ENCODE results near the gene PCDH9. TPM values are rescaled to one million over a fixed set of nuclear protein-coding genes. Genes with fewer than 3 reads are reported as not detected.
"Not testable (repeated sequence)": the region's sequence is repeated elsewhere in the genome, so short reads cannot be mapped to it uniquely, and the experiment has no call there.

PCDH9 gene
- total RNA-seq, 1 donor from 2014 or later, result 29.7 TPM

DNA sequence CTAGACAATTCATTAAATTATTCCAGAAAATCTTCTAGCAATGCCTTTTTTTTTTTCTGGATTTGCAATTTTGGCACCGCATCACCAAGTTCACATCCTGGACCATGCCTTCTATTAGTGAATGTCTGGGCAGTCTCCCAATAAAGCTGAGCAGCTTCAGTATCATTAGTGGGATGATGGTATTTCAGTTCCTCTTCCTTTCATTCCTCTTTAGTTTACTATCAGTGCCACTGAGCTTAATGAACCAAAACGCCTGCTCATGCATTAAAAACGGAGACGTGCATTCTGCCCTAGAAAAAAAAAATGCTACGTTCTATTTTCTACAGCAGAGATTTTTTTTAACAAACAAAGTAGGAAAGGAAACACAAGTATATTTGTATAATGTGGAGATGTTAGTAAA lies 343.0 kb downstream of the PCDH9 start:
- no peak for DNase-seq (ENCODE audit: low spot score in 2 of 2, unreplicated experiment in 2 of 2)
- TF ChIP-seq, protein P1, sequence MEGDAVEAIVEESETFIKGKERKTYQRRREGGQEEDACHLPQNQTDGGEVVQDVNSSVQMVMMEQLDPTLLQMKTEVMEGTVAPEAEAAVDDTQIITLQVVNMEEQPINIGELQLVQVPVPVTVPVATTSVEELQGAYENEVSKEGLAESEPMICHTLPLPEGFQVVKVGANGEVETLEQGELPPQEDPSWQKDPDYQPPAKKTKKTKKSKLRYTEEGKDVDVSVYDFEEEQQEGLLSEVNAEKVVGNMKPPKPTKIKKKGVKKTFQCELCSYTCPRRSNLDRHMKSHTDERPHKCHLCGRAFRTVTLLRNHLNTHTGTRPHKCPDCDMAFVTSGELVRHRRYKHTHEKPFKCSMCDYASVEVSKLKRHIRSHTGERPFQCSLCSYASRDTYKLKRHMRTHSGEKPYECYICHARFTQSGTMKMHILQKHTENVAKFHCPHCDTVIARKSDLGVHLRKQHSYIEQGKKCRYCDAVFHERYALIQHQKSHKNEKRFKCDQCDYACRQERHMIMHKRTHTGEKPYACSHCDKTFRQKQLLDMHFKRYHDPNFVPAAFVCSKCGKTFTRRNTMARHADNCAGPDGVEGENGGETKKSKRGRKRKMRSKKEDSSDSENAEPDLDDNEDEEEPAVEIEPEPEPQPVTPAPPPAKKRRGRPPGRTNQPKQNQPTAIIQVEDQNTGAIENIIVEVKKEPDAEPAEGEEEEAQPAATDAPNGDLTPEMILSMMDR (IDR thresholded peaks at IDR 0.05; ENCODE audit: unreplicated experiment), result no peak
- Mint-ChIP-seq H3K27me3 (ENCODE audit: low read depth) (no peaks in the 10 kb centered on the region), H3K36me3 (no peaks in the 10 kb centered on the region), H3K9me3 (peaks cover 4% of the 10 kb centered on the region), H3K4me3 (no peak overlapping the region), H3K4me1 (peaks cover 12% of the 10 kb centered on the region), H3K27ac (no peak overlapping the region)

DNA sequence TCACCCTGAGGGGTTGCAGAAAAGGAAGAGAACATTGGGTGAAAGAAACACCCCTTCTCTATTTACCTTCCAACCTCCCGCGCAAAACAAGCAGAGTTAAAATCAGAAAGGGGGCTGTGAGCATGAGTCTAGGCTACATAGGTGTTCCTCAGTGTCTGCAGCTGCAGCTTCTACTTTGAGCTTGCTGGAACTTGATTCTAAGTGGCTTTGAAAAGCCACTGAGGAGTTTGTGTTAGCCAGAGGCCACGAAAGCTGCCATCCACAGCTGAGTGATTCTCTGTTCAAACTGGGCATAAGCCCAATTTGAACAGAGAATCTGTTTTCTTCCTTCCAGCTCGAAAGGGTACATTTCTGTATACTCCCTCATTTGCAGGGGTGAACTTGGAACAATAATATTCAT lies 343.9 kb downstream of the PCDH9 start:
- H3K27me3 Mint-ChIP-seq (ENCODE audit: low read depth), result no peaks in the 10 kb centered on the region
- TF ChIP-seq, protein P1 (IDR thresholded peaks at IDR 0.05; ENCODE audit: unreplicated experiment), result no peak
- H3K4me1 Mint-ChIP-seq, result peaks cover 12% of the 10 kb centered on the region
- DNase-seq (ENCODE audit: low spot score in 2 of 2, unreplicated experiment in 2 of 2), result no peak
- H3K27ac Mint-ChIP-seq, result no peak overlapping the region
- H3K36me3 Mint-ChIP-seq, result no peaks in the 10 kb centered on the region
- H3K4me3 Mint-ChIP-seq, result no peak overlapping the region
- peaks cover 5% of the 10 kb centered on the region for H3K9me3 Mint-ChIP-seq

DNA sequence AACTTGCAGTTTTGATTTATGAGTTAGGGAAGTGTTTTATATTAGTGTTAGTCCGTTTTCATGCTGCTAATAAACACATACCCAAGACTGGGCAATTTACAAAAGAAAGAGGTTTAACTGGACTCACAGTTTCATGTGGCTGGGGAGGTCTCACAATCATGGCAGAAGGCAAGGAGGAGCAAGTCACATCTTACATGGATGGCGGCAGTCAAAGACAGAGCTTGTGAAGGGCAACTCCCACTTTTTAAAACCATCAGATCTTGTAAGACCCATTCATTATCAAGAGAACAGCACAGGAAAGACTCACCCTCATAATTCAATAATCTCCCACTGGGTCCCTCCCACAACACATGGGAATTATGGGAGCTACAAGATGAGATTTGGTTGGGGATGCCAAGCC lies 349.0 kb downstream of the PCDH9 start:
- not testable (repeated sequence) for H3K27me3 Mint-ChIP-seq (ENCODE audit: low read depth); H3K4me1 Mint-ChIP-seq; H3K27ac Mint-ChIP-seq; DNase-seq (ENCODE audit: low spot score in 2 of 2, unreplicated experiment in 2 of 2); H3K9me3 Mint-ChIP-seq; H3K4me3 Mint-ChIP-seq; H3K36me3 Mint-ChIP-seq

DNA sequence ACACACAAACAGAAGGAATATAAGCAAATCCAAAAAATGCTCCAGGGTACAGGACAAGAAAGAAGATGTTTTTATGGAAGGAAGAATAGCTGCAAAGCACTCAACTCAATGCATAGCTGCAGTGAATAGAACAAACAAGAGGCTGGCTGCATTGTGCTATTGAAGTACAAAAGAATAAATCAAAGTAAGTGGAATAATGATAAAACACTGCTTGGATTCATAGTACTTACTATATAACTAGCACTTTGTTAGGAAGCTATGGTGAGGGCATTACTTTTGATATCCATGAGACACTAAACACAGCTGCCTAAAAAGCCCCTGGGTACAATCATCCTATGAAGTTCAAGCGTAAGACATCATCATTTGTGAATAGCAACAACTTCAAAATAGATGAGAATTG lies 350.1 kb downstream of the PCDH9 start:
- no peak overlapping the region for H3K4me3 Mint-ChIP-seq
- H3K27ac Mint-ChIP-seq, result no peak overlapping the region
- H3K9me3 Mint-ChIP-seq, result peaks cover 9% of the 10 kb centered on the region
- peaks cover 4% of the 10 kb centered on the region for H3K36me3 Mint-ChIP-seq
- TF ChIP-seq, protein P1 (IDR thresholded peaks at IDR 0.05; ENCODE audit: unreplicated experiment), result no peak
- DNase-seq (ENCODE audit: low spot score in 2 of 2, unreplicated experiment in 2 of 2), result no peak
- H3K27me3 Mint-ChIP-seq (ENCODE audit: low read depth), result no peaks in the 10 kb centered on the region
- H3K4me1 Mint-ChIP-seq, result peaks cover 5% of the 10 kb centered on the region

DNA sequence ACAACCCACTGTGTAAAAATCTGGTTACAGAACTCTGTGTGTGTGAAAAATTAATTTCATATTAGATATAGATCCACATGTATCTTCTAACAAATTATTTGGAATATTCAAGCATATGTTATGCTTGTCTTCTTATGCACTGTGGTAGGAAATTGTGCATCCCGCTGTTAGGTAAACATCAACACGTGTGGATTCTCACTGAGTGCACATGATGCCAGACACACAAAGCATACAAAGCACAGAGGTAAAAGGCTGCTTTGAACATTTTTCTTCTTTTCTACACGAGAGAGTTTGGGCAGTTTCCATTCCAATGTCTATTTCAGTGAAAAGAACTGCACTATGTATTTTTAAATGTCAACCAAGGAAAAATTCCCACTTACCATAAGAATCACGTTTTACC lies 354.9 kb downstream of the PCDH9 start:
- no peaks in the 10 kb centered on the region for H3K4me1 Mint-ChIP-seq
- H3K9me3 Mint-ChIP-seq, result peaks cover 5% of the 10 kb centered on the region
- TF ChIP-seq, protein P1 (IDR thresholded peaks at IDR 0.05; ENCODE audit: unreplicated experiment), result no peak
- H3K4me3 Mint-ChIP-seq, result no peak overlapping the region
- DNase-seq (ENCODE audit: low spot score in 2 of 2, unreplicated experiment in 2 of 2), result no peak
- H3K36me3 Mint-ChIP-seq, result no peaks in the 10 kb centered on the region
- H3K27me3 Mint-ChIP-seq (ENCODE audit: low read depth), result no peaks in the 10 kb centered on the region
- no peak overlapping the region for H3K27ac Mint-ChIP-seq

DNA sequence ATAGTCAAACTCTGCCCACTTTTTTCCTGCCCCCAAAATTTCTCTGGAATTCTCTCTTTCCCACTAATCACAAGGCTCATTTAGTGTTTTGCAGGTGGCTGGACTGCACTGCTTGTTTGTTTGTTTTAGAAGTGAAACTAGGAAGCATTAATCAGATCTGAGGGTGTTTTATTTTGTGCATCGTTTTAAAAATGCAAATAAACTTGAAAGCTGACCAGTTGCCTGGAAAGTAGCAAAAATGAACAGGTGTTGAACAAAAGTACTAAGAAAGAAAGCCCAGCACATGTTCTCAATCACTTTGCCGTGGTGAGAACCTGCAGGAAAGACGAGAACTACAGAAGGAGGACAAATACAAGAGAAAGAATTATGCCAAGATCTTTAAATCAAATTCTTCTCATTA lies 365.5 kb downstream of the PCDH9 start:
- Mint-ChIP-seq H3K27ac (no peak overlapping the region), H3K36me3 (peaks cover 2% of the 10 kb centered on the region)

More for the DNA sequence above, 365.5 kb downstream of the PCDH9 start:
- TF ChIP-seq, protein P1 (IDR thresholded peaks at IDR 0.05; ENCODE audit: unreplicated experiment), result no peak
- Mint-ChIP-seq H3K27me3 (ENCODE audit: low read depth) (no peaks in the 10 kb centered on the region), H3K4me3 (no peak overlapping the region), H3K9me3 (peaks cover 4% of the 10 kb centered on the region), H3K4me1 (peaks cover 9% of the 10 kb centered on the region)
- no peak for DNase-seq (ENCODE audit: low spot score in 2 of 2, unreplicated experiment in 2 of 2)
